IPS-18c (cell line): Measurements from ENCODE around the gene SLC5A11.
"Not testable (repeated sequence)": the region's sequence is repeated elsewhere in the genome, so short reads cannot be mapped to it uniquely, and the experiment has no call there.

Source experiments
- H3K4me3 ChIP-seq: 2 replicates; pipeline ENCODE4 v1.7.0; 2013; ENCODE audit warnings: low read depth, mild to moderate bottlenecking, low read length, moderate library complexity; ENCODE audit not compliant: insufficient read depth
- H3K9me3 ChIP-seq: one replicate; pipeline ENCODE4 v1.6.1; 2013; ENCODE audit warnings: mild to moderate bottlenecking, low read length, moderate library complexity; ENCODE audit not compliant: control insufficient read depth, insufficient read depth

Gene SLC5A11, protein sequence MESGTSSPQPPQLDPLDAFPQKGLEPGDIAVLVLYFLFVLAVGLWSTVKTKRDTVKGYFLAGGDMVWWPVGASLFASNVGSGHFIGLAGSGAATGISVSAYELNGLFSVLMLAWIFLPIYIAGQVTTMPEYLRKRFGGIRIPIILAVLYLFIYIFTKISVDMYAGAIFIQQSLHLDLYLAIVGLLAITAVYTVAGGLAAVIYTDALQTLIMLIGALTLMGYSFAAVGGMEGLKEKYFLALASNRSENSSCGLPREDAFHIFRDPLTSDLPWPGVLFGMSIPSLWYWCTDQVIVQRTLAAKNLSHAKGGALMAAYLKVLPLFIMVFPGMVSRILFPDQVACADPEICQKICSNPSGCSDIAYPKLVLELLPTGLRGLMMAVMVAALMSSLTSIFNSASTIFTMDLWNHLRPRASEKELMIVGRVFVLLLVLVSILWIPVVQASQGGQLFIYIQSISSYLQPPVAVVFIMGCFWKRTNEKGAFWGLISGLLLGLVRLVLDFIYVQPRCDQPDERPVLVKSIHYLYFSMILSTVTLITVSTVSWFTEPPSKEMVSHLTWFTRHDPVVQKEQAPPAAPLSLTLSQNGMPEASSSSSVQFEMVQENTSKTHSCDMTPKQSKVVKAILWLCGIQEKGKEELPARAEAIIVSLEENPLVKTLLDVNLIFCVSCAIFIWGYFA

DNA sequence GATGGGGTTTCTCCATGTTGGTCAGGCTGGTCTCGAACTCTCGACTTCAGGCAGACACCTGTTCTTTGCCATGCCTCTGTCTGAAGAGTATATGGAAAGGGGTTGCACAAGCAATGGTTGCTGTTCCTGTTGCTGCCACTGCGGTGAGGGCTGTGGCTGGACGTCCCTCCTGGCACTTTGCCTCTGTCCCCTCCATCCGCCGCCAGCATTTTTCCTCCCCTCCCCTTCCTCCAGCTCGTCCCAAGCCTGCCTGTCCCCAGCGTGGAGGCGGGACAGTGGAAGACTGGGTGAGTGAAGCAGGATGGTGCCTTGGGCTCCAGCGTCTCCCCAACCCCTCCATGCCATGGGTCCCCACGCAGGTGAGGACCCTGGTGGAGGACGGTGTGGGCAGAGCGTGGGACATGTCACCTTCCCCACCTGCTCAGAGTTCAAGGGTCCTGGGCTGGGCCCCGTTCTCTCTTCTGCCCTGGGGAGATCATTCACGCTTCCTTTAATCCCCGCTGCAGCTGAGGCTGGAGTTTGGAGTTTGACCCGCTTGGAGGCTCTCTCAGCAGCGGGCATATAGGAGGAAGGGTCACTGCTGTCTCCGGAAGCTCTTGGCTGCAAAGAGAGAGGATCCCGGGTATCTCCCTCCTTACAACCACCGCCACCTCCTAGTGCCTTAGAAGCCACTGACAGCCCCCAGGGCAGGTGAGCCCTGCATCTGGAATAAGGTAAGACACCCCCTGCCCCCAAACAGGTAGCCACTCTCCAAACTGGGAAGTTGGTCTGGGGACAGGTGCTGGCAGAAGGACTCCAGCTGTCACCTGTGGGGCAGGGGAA, at the start of gene SLC5A11:
TSS of gene SLC5A11 (plus strand) at position 238 of the 822 bp plus-strand sequence. CDS start 12,681 bp downstream, outside the sequence.
- H3K4me3 ChIP-seq: no peak within 1 kb of the TSS
- no peaks in the 10 kb centered on the region for H3K9me3 ChIP-seq

DNA sequence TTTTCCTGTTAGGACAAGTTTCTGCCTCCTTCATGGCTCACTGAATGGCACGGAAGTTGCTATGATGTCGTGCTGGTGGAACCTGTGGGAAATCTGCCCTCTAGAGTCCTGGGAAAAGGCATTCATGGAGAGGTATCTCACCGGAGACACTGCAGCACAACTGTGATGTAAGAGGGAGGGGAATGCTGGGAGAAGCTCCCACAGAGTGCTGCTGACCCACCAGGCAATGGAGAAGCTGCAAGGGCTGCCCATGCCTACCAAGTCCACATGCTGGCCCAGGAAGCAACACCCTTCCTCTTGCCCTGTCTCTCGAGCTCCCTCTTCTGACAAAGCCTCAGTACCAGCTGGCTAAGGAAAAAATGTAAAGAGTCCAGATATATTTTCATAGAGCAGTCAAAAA, 45.2 kb upstream of the SLC5A11 start:
- Histone ChIP-seq H3K4me3 (no peak overlapping the region), H3K9me3 (no peaks in the 10 kb centered on the region)

DNA sequence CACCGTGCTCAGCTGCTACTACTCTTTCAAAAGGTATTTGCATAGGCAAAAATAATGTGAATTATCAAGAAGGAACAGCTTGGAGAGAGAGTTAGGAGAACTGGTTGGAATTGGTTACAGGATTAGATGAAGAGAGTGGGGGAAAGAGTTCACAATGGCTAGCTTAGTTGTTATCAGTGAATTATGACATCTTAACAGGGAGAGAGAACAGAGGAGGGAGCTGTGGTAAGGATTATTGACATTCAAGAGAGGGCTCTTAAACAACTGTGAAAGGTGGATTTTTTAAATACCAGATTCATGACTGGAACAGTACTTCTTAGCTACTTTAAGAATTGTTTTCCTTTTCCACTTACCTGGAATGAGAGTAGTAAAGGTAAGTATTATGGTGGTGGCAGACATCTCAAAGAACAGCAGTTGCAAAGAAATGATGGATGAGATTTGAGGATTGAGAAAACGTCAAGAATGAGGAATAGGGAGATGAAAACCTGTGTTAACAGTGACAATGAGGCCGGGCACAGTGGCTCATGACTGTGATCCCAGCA, 43.9 kb upstream of the SLC5A11 start:
- H3K4me3 ChIP-seq: no peak overlapping the region
- H3K9me3 ChIP-seq: no peaks in the 10 kb centered on the region

DNA sequence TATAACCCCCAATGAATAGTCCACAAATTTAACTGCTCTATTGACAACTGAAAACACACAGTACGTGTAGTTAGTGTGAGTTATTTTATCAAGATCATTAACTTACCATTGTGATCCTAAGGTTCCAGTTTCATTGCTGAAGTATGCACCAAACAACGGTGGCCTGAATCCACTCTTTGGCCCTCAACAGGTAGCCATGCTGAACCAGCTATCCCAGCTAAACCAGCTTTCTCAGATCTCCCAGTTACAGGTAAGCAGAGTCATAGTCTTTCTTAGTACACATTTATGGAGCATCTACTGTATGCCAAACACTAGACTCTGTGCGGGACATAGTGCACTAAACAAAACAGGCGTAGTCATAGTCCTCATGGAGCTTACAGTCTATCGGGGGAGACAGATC, 40.3 kb upstream of the SLC5A11 start:
- no peak overlapping the region for H3K4me3 ChIP-seq
- H3K9me3 ChIP-seq: no peaks in the 10 kb centered on the region

DNA sequence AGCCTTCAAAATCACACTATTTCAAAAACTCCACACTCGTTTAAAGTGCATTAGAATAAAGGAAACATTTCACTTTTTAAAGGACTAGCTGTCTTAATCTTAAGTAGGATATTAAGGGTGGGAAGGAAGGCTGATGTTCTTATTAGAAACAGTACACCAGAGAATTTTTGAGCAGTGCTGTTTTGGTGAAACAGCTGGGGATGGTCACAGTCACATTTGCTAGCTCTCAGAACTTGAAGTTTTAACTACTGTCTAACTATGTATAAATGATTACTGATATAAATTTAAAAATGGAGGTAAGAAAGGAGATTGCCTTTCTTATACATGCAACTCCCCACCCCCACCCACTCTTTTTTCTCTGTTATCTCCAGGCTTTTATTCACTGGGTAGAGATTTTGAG, 38.5 kb upstream of the SLC5A11 start:
- no peaks in the 10 kb centered on the region for H3K9me3 ChIP-seq
- no peak overlapping the region for H3K4me3 ChIP-seq

DNA sequence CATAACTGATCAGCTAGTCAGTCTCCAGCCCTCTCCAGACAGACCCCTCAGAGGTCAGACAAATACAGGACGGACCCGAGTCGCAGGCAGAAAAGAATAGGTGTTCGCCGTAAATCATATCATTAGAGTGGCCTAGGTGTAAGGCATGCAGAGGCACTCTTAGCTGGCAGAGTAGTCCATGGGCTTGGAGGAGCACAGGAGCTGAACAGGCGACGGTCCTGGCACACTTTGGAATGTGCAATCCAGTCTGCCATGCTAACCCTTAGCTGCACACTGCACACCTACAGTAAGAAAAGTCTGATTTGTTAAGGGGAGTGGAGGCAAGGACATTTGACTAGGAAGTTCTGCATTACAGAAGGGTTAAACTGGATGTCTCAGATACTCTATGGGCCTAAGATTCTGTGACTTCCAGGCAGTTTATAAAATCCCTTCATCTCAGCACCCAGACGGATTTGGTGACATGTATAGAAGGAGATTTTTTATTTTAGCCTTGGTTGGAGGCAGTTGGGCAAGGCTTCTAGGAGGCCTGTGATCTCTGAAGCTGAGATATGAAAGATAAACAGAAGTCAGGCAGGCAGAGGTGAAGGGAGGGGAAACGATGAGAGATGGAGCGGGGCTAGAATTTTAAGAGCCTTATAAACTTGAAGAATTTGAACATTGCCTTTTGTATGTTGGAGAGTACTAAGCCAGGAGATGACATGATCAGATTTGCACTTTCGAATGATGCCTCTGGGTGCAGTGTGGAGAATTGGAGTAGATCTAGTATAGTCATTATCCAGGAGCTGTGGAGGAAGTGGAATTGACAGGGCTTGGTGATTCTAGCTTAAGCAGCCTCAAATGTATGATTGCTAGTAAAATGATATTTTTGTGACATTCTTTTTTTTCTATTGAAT, 34.6 kb upstream of the SLC5A11 start:
- Histone ChIP-seq H3K9me3 (no peaks in the 10 kb centered on the region), H3K4me3 (no peak overlapping the region)

DNA sequence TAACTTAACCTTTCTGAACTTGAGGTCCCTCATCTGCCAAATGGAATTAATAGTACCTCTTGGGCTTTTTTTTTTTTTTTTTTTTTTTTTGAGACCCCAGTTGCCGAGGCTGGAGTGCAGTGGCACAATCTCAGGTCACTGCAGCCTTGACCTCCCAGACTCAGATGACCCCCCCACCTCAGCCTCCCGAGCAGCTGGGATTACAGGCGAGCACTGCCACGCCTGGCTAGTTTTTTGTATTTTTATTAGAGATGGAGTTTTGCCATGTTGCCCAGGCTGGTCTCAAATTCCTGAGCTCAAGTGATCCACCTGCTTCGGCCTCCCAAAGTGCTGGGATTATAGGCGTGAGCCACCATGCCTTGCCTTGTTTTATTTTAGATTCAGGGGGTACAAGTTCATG, 33.0 kb upstream of the SLC5A11 start:
- H3K4me3 ChIP-seq, H3K9me3 ChIP-seq: not testable (repeated sequence)

DNA sequence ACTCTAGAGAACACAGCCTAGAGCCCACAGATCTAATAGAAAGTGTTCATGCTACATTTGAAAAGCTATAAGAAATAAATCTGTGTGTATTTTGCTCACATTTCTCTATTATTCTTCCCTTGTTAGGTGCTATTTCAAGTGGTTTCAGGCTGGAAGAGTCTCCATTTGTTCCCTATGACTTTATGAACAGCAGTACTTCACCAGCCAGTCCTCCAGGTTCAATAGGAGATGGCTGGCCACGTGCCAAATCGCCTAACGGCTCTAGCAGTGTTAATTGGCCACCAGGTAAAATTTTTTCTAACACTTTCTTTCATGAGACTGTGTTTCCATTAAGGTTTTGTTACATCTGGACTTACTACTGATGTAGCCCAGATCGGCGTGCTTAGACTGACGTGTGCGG, 30.7 kb upstream of the SLC5A11 start:
- Histone ChIP-seq H3K4me3 (no peak overlapping the region), H3K9me3 (no peaks in the 10 kb centered on the region)

DNA sequence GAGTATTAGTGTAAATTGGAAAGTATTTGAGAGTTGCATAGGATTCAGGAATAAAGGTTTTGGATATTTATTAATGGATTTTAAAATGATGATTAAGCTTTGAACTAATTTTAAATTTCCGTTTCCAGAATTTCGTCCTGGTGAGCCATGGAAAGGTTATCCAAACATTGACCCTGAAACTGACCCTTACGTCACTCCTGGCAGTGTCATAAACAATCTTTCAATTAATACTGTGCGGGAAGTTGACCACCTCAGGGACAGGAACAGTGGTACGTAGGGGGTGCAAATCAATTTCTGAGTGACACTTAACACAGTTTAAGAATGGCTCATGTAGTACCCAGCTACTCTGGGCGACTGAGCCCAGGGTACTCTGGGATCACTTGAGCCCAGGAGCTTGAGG, 29.1 kb upstream of the SLC5A11 start:
- Histone ChIP-seq H3K4me3 (no peak overlapping the region), H3K9me3 (no peaks in the 10 kb centered on the region)

DNA sequence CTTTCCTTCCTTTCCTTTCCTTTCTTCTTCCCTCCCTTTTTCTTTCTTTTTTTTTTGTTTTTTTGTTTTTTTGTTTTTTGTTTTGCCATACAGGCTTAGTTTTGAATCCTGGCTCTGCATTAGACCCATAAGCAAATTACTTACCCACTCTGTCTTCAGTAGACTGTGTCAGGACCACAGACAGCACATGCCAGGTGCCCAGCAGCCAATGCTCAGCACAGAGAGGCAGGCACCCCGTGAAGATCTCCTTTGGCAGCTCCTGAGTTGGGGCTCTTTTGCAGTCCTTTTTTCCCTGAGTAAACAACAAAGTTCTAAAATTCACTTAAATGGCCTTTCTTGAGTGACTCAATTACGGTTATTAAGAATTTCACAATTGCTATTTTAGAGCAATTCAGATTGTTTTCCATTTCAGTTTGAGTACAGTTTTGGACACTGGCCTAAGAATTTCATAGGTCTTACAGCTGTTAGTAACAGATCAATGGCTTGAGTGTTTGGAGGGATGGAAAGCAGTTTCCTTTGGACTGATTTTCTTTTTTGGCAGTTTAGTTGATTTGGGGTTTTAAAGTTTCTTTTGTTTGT, 26.2 kb upstream of the SLC5A11 start:
- H3K9me3 ChIP-seq: no peaks in the 10 kb centered on the region
- no peak overlapping the region for H3K4me3 ChIP-seq

DNA sequence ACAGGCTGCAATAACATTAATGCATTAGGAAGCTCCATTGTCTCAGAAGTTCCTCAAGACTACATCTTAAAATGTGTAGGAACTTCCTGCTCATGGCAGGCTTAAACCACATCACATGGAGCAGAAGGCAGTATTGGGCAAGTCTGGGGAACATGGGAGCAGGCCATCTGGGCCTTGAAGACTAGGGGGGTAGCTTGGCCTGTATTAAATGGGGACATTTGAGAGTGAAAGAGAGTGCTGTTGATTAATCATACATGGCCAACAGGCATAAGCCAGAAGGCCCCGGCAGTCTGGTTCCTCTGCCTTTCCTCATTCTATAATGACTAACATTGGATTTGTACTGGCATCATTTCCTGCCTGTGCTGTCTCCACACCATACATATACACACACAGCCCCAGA, 25.2 kb upstream of the SLC5A11 start:
- no peak overlapping the region for H3K4me3 ChIP-seq

DNA sequence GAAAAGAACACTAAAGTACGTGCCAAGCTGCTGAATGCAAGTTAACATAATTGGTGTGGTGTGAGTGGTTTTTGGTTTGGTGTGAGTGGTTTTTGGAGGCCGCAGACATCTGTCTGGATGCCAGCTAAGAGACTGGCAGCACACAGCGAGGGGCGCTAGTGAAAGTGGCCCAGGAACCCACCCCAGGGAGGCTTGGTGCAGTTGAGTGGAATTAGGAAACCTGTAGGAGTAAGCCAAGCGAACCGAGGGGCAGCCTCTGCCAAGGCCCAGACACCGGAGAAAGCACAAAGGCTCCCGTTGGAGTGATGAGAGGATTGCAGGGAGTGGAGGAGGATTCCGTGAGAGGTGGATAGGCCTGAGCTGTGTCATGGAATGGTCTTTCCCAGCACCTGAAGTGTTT, 24.6 kb upstream of the SLC5A11 start:
- Histone ChIP-seq H3K4me3 (no peak overlapping the region), H3K9me3 (no peaks in the 10 kb centered on the region)

More for the DNA sequence above, 25.2 kb upstream of the SLC5A11 start:
- H3K9me3 ChIP-seq: no peaks in the 10 kb centered on the region

DNA sequence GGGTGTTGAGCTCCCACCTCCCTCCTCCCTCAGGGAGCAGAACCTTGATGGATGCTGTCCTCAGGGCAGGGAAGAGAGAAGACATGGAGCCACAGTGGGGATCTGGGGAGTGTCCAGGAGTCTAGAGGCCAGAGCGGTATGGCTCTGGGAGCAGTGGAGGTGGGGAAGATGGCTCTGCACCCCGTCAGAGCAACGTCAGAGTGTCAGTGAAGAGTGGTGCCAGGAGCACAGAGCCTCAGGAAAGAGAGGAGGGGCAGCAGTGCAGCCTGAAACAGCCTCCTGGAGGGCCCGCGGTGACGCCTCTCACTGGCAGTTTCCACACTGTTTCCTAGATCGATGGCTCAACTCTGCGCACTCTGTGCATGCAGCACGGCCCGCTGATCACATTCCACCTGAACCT, 23.2 kb upstream of the SLC5A11 start:
- no peak overlapping the region for H3K4me3 ChIP-seq
- no peaks in the 10 kb centered on the region for H3K9me3 ChIP-seq

DNA sequence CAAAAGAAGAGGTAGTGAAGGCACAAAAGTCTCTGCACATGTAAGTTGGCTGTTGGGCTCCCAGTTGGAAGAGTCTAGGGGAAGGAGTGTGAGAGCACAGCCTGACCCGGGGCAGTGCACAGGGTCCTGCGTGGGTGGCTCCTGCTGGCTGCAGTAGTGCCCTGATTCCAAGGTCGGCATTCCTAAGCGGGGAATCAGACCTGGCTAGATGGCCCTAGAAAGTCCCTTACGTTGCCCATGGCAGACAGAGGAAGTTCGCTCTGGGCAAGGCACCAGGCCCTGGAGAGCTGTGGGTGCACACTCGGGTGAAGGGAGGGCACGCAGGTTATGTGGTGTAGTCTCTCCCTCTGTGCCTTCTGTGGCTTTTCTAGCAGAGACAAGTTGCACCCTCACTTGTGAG, 22.8 kb upstream of the SLC5A11 start:
- Histone ChIP-seq H3K9me3 (no peaks in the 10 kb centered on the region), H3K4me3 (no peak overlapping the region)

DNA sequence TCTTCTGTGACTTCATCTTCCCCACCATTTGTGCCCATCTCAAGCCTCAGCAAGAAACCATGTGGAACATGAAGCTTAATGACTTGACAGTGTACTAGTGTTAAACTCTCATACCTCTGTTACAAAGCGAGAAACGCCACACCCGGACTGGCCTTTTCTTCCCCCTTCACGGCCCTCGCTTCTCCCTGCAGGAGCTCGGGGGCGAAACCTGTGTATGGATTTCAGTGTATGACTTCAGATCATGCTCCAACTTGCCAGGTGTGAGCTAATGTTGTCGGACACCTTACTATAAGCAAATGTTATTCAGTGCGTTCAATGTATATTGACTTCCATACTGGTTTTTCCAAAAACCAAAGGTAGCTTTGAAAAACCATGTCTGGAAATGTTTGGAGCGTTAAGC, 20.1 kb upstream of the SLC5A11 start:
- Histone ChIP-seq H3K9me3 (no peaks in the 10 kb centered on the region), H3K4me3 (no peak overlapping the region)

DNA sequence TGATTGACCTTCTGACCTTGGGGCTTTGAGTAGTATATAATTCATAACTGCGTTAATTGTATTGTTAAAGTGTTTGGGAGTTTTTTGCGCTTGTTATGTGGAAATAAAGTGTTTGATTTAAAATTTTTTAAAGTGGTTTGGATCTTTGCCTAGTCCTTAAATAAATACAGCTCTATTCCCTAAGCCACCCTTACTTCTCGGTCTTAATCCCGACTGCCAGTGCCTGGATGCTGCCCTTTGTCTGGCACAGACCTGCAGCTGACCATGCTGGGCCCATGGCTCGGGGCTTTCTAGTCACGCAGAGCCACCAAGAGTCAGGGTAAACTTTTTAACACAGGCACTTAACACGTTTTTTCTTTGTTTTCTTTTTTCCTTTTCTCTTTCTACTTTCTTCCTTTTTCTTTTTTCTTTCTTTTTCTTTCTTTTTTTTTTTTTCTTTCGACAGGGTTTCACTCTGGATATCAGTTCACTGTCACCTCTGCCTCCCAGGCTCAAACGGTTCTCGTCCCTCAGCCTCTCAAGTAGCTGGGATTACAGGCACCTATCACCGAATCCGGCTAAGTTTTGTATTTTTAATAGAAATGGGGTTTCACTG, 19.6 kb upstream of the SLC5A11 start:
- no peaks in the 10 kb centered on the region for H3K9me3 ChIP-seq

More for the DNA sequence above, 19.6 kb upstream of the SLC5A11 start:
- H3K4me3 ChIP-seq: no peak overlapping the region
